HepG2 (cell line): ENCODE results near the gene ANKRD11. TPM values are rescaled to one million over a fixed set of nuclear protein-coding genes. Genes with fewer than 3 reads are reported as not detected.
A peak's percentile ranks its signal among the peaks of the same experiment; 100 is the strongest.

Source experiments
- FOXJ3 ChIP-seq: sonication (generic); formaldehyde crosslinking; IDR thresholded peaks from 2 replicates; pipeline ENCODE4 v1.4.0; 2020; ENCODE audit warnings: missing genetic modification reagents, mild to moderate bottlenecking, borderline replicate concordance
- HDAC6 ChIP-seq: fragments of 200-600 bp; sonication (generic); IDR thresholded peaks from 2 replicates; pipeline ENCODE4 v1.7.0; 2017; ENCODE audit warnings: mild to moderate bottlenecking, antibody characterized with exemption, low read length, low read depth
- HNRNPUL1 ChIP-seq: fragments of 200-400 bp; formaldehyde crosslinking; IDR thresholded peaks from 2 replicates; pipeline ENCODE4 v1.6.1; 2017; ENCODE audit warnings: low read depth, mild to moderate bottlenecking, low read length, moderate library complexity
- KDM4B ChIP-seq: sonication (generic); formaldehyde crosslinking; IDR thresholded peaks from 2 replicates; pipeline ENCODE4 v1.4.0; 2020; ENCODE audit warnings: missing genetic modification reagents
- NBN ChIP-seq: fragments of 450-650 bp; conservative IDR thresholded peaks from 2 replicates; pipeline ENCODE4 v1.6.1; 2017
- PITX1 ChIP-seq: sonication (generic); formaldehyde crosslinking; IDR thresholded peaks from 2 replicates; pipeline ENCODE4 v1.5.1; 2020; ENCODE audit warnings: mild to moderate bottlenecking, missing genetic modification reagents
- RBM22 ChIP-seq: fragments of 200-400 bp; formaldehyde crosslinking; optimal IDR thresholded peaks from 2 replicates; pipeline ENCODE3; 2017; ENCODE audit warnings: mild to moderate bottlenecking, low read length, moderate library complexity
- SSRP1 ChIP-seq: IDR thresholded peaks from 2 replicates; pipeline ENCODE4 v1.6.1; 2016; ENCODE audit warnings: control low read depth
- ZBTB3 ChIP-seq: sonication (generic); formaldehyde crosslinking; IDR thresholded peaks from 2 replicates; pipeline ENCODE4 v1.4.0; 2020; ENCODE audit warnings: low read depth, mild to moderate bottlenecking, moderate library complexity, missing genetic modification reagents, borderline replicate concordance
- ZBTB42 ChIP-seq: sonication (generic); formaldehyde crosslinking; IDR thresholded peaks from 2 replicates; pipeline ENCODE4 v1.5.0; 2020; ENCODE audit warnings: mild to moderate bottlenecking, missing genetic modification reagents
- ZFYVE20 ChIP-seq: sonication (generic); formaldehyde crosslinking; IDR thresholded peaks from 2 replicates; pipeline ENCODE4 v1.8.0; 2023; ENCODE audit warnings: low read depth, mild to moderate bottlenecking, moderate library complexity, missing genetic modification reagents, borderline replicate concordance
- ZNF282 ChIP-seq: fragments of 450-650 bp; IDR thresholded peaks from 2 replicates; pipeline ENCODE4 v1.6.1; 2018; ENCODE audit not compliant: partially characterized antibody
- ZNF546 ChIP-seq: sonication (generic); formaldehyde crosslinking; conservative IDR thresholded peaks from 2 replicates; pipeline ENCODE4 v1.8.1; 2023; ENCODE audit warnings: mild to moderate bottlenecking, missing genetic modification reagents
- ZNF547 ChIP-seq: sonication (generic); formaldehyde crosslinking; IDR thresholded peaks from 2 replicates; pipeline ENCODE4 v1.5.1; 2020; ENCODE audit warnings: mild to moderate bottlenecking, missing genetic modification reagents
- ZNF660 ChIP-seq: sonication (generic); formaldehyde crosslinking; IDR thresholded peaks from 2 replicates; pipeline ENCODE4 v1.5.1; 2020; ENCODE audit warnings: mild to moderate bottlenecking, low read depth, missing genetic modification reagents, borderline replicate concordance
- ZNF788 ChIP-seq: sonication (generic); formaldehyde crosslinking; IDR thresholded peaks from 2 replicates; pipeline ENCODE4 v1.5.0; 2020; ENCODE audit warnings: mild to moderate bottlenecking, missing genetic modification reagents, borderline replicate concordance
- ZNF841 ChIP-seq: sonication (generic); formaldehyde crosslinking; IDR thresholded peaks from 2 replicates; pipeline ENCODE4 v1.8.1; 2023; ENCODE audit warnings: missing genetic modification reagents, borderline replicate concordance
- ZSCAN20 ChIP-seq: sonication (generic); formaldehyde crosslinking; IDR thresholded peaks from 2 replicates; pipeline ENCODE4 v1.4.0; 2020; ENCODE audit warnings: missing genetic modification reagents, mild to moderate bottlenecking, borderline replicate concordance
- polyA plus RNA-seq, 8 experiments: library from polyadenylated mRNA; depleted of rRNA in 3 of 8; stranded (reverse) in 7 of 8; unstranded in 1 of 8; fragments of >200 nt; fragmentation: Illumina TruSeq in 4 of 8; extraction: Trizol in 4 of 8; gene quantifications; 2 replicates each; pipeline versions ENCODE4 v1.2.1 to v1.2.3, GENCODE V29; 2011 to 2016; ENCODE audit warnings: low read depth in 4 of 8, missing spikeins in 1 of 8, mixed read lengths in 1 of 8; ENCODE audit not compliant: insufficient read depth in 1 of 8
- total RNA-seq, 5 experiments: library from RNA; depleted of rRNA; stranded (reverse); fragments of >200 nt; fragmentation: Illumina TruSeq; extraction: Trizol; gene quantifications; 2 replicates each; pipeline ENCODE4 v1.2.3, GENCODE V29; 2016; ENCODE audit warnings: low read depth in 1 of 5
- TF ChIP-seq, protein P1 (sequence below): IDR thresholded peaks from 2 replicates; pipeline ENCODE4 v1.6.1; 2018; ENCODE audit warnings: missing genetic modification reagents
- TF ChIP-seq, protein P2 (sequence below), 2 experiments: fragments of 450-650 bp in 1 of 2; sonication (generic) in 1 of 2; formaldehyde crosslinking; IDR thresholded peaks; 2 replicates each; pipeline versions ENCODE4 v1.5.0 to v1.8.0; 2020 to 2022; ENCODE audit warnings: mild to moderate bottlenecking in 1 of 2, missing genetic modification reagents in 1 of 2
- TF ChIP-seq, protein P3 (sequence below): sonication (generic); formaldehyde crosslinking; IDR thresholded peaks from 2 replicates; pipeline ENCODE4 v1.4.0; 2020; ENCODE audit warnings: missing genetic modification reagents
- TF ChIP-seq, protein P4 (sequence below): sonication (generic); formaldehyde crosslinking; conservative IDR thresholded peaks from 2 replicates; pipeline ENCODE4 v1.8.0; 2022; ENCODE audit warnings: mild to moderate bottlenecking, moderate library complexity, missing genetic modification reagents
- TF ChIP-seq, protein P5 (sequence below): sonication (generic); formaldehyde crosslinking; IDR thresholded peaks from 2 replicates; pipeline ENCODE4 v1.4.0; 2020; ENCODE audit warnings: mild to moderate bottlenecking, missing genetic modification reagents

Gene ANKRD11
- total and polyA plus RNA-seq, 2 of the 13 experiments (the other 11 are each of a cell fraction or from before 2014, with no cell fraction given): 21.4 to 38.4 TPM

DNA sequence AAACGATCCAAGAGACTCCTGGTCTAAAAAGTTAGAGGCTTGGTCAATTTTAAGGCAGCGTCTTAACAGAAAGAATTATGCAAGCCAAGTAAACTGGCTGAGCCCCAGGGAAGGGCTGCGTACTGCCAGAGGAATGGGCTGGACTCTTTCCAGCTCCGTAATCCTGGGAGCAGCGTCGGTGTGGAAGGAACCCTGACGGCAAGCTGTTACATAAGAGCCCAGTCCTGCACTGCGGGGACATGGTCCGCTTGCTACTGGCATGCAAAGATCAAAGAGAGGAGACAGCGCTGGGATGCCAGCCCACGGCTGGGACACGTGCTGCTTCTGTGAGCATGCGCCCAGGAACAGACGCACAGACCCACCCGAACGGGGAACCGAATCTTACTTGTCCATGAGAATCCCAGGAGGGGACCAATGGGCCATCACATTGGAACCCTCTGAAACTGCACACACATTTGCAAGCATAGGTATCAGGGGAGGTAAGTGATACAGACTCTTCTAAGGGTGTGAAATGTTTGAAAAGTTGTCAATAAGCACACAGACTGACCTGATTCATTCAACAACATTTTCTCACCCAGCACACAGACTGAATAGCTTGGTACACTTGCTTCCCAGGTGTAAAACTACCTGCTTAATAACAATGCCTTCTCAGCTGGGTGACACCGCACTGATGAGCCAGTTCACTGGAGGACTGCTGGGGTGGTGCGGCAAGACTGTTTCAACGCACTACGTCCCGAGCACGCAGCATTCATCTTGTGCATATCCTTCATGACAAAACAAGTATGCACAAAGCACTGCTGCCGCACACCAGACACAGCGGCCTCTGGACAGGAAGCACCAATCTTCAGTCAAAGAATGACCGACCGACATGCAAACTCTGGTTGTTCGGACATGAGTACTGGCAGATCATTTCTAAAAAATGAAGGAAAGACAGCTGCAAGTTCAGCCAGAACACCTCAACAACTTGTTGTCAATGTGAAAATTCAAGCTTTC lies 94.9 kb downstream of the ANKRD11 start (continued):
- TF ChIP-seq ZNF660 (0 out of 2 replicates have a peak, but pooled peaks have one; percentile 51), ZNF282 (no peak), ZNF547 (CRISPR knock-in tag) (peak; percentile 82; the same call in 1 of the 2 replicates), PITX1 (CRISPR knock-in tag) (peak; percentile 99), ZNF841 (CRISPR knock-in tag) (no peak), SSRP1 (CRISPR knock-in tag) (peak; percentile 58), HNRNPUL1 (no peak), ZNF546 (CRISPR knock-in tag) (peak; percentile 92), ZSCAN20 (CRISPR knock-in tag) (no peak), RBM22 (peak; percentile 67), FOXJ3 (CRISPR knock-in tag) (peak; percentile 84; the same call in 1 of the 2 replicates), ZFYVE20 (CRISPR knock-in tag) (no peak), HDAC6 (no peak), KDM4B (CRISPR knock-in tag) (peak; percentile 99), ZBTB42 (CRISPR knock-in tag) (peak; percentile 89; the same call in 1 of the 2 replicates), NBN (no peak), ZBTB3 (CRISPR knock-in tag) (peak; percentile 92), ZNF788 (CRISPR knock-in tag) (peak; percentile 100)
- TF ChIP-seq, protein P1, sequence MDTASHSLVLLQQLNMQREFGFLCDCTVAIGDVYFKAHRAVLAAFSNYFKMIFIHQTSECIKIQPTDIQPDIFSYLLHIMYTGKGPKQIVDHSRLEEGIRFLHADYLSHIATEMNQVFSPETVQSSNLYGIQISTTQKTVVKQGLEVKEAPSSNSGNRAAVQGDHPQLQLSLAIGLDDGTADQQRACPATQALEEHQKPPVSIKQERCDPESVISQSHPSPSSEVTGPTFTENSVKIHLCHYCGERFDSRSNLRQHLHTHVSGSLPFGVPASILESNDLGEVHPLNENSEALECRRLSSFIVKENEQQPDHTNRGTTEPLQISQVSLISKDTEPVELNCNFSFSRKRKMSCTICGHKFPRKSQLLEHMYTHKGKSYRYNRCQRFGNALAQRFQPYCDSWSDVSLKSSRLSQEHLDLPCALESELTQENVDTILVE: peak; percentile 98
- TF ChIP-seq, protein P2, sequence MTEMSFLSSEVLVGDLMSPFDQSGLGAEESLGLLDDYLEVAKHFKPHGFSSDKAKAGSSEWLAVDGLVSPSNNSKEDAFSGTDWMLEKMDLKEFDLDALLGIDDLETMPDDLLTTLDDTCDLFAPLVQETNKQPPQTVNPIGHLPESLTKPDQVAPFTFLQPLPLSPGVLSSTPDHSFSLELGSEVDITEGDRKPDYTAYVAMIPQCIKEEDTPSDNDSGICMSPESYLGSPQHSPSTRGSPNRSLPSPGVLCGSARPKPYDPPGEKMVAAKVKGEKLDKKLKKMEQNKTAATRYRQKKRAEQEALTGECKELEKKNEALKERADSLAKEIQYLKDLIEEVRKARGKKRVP (CRISPR knock-in tag; IDR thresholded peaks at IDR 0.05): peak in 1 of 2 experiments; percentile 88; a peak in 2 of 4 replicates
- TF ChIP-seq, protein P3, sequence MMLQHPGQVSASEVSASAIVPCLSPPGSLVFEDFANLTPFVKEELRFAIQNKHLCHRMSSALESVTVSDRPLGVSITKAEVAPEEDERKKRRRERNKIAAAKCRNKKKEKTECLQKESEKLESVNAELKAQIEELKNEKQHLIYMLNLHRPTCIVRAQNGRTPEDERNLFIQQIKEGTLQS: peak; percentile 84
- TF ChIP-seq, protein P4, sequence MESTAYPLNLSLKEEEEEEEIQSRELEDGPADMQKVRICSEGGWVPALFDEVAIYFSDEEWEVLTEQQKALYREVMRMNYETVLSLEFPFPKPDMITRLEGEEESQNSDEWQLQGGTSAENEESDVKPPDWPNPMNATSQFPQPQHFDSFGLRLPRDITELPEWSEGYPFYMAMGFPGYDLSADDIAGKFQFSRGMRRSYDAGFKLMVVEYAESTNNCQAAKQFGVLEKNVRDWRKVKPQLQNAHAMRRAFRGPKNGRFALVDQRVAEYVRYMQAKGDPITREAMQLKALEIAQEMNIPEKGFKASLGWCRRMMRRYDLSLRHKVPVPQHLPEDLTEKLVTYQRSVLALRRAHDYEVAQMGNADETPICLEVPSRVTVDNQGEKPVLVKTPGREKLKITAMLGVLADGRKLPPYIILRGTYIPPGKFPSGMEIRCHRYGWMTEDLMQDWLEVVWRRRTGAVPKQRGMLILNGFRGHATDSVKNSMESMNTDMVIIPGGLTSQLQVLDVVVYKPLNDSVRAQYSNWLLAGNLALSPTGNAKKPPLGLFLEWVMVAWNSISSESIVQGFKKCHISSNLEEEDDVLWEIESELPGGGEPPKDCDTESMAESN (CRISPR knock-in tag): peak; percentile 90
- TF ChIP-seq, protein P5, sequence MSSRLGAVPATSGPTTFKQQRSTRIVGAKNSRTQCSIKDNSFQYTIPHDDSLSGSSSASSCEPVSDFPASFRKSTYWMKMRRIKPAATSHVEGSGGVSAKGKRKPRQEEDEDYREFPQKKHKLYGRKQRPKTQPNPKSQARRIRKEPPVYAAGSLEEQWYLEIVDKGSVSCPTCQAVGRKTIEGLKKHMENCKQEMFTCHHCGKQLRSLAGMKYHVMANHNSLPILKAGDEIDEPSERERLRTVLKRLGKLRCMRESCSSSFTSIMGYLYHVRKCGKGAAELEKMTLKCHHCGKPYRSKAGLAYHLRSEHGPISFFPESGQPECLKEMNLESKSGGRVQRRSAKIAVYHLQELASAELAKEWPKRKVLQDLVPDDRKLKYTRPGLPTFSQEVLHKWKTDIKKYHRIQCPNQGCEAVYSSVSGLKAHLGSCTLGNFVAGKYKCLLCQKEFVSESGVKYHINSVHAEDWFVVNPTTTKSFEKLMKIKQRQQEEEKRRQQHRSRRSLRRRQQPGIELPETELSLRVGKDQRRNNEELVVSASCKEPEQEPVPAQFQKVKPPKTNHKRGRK: 0 out of 2 replicates have a peak, but pooled peaks have one; percentile 16
